Measurements from ENCODE around the gene C14orf180.
"Not testable (repeated sequence)": the region's sequence is repeated elsewhere in the genome, so short reads cannot be mapped to it uniquely, and the experiment has no call there.

DNA sequence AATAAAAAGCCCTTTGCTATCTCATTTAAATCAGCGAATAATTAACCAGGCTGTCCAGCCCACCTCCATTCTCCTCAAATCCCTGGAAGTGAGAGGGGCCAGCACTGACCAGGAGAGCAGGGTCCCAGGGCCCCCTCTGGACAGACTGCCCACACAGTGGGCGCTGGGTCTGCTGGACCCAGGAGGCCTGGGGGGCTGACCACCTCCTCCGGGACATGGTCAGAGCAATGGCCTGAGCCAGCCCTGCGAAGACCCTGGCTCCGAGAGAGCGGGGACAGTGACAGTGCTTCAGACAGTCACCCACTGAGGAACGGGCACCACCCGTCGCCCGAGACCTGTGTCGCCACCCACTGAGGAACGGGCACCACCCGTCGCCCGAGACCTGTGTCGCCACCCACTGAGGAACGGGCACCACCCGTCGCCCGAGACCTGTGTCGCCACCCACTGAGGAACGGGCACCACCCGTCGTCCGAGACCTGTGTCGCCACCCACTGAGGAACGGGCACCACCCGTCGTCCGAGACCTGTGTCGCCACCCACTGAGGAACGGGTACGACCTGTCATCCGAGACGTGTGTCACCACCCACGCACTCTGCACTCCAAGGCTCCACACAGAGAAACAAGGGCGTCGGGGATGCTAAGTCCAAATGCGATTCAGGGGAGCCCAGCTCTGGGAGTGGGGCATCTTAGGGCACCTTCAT, 57.4 kb downstream of the C14orf180 start:
- TF ChIP-seq, protein P1, sequence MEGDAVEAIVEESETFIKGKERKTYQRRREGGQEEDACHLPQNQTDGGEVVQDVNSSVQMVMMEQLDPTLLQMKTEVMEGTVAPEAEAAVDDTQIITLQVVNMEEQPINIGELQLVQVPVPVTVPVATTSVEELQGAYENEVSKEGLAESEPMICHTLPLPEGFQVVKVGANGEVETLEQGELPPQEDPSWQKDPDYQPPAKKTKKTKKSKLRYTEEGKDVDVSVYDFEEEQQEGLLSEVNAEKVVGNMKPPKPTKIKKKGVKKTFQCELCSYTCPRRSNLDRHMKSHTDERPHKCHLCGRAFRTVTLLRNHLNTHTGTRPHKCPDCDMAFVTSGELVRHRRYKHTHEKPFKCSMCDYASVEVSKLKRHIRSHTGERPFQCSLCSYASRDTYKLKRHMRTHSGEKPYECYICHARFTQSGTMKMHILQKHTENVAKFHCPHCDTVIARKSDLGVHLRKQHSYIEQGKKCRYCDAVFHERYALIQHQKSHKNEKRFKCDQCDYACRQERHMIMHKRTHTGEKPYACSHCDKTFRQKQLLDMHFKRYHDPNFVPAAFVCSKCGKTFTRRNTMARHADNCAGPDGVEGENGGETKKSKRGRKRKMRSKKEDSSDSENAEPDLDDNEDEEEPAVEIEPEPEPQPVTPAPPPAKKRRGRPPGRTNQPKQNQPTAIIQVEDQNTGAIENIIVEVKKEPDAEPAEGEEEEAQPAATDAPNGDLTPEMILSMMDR (tag by site-specific recombination; IDR thresholded peaks at IDR 0.05): not testable (repeated sequence)
- TF ChIP-seq, protein P2, sequence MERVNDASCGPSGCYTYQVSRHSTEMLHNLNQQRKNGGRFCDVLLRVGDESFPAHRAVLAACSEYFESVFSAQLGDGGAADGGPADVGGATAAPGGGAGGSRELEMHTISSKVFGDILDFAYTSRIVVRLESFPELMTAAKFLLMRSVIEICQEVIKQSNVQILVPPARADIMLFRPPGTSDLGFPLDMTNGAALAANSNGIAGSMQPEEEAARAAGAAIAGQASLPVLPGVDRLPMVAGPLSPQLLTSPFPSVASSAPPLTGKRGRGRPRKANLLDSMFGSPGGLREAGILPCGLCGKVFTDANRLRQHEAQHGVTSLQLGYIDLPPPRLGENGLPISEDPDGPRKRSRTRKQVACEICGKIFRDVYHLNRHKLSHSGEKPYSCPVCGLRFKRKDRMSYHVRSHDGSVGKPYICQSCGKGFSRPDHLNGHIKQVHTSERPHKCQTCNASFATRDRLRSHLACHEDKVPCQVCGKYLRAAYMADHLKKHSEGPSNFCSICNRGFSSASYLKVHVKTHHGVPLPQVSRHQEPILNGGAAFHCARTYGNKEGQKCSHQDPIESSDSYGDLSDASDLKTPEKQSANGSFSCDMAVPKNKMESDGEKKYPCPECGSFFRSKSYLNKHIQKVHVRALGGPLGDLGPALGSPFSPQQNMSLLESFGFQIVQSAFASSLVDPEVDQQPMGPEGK (tag by site-specific recombination; IDR thresholded peaks at IDR 0.05): not testable (repeated sequence)
- TF ChIP-seq, protein P3, sequence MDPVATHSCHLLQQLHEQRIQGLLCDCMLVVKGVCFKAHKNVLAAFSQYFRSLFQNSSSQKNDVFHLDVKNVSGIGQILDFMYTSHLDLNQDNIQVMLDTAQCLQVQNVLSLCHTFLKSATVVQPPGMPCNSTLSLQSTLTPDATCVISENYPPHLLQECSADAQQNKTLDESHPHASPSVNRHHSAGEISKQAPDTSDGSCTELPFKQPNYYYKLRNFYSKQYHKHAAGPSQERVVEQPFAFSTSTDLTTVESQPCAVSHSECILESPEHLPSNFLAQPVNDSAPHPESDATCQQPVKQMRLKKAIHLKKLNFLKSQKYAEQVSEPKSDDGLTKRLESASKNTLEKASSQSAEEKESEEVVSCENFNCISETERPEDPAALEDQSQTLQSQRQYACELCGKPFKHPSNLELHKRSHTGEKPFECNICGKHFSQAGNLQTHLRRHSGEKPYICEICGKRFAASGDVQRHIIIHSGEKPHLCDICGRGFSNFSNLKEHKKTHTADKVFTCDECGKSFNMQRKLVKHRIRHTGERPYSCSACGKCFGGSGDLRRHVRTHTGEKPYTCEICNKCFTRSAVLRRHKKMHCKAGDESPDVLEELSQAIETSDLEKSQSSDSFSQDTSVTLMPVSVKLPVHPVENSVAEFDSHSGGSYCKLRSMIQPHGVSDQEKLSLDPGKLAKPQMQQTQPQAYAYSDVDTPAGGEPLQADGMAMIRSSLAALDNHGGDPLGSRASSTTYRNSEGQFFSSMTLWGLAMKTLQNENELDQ (tag by site-specific recombination; IDR thresholded peaks at IDR 0.05; ENCODE audit: low read depth): not testable (repeated sequence)
- not testable (repeated sequence) for TF ChIP-seq ZNF114 (tag by site-specific recombination; IDR thresholded peaks at IDR 0.05); ZNF211 (tag by site-specific recombination; IDR thresholded peaks at IDR 0.05; ENCODE audit: low read depth); ZNF837 (tag by site-specific recombination; IDR thresholded peaks at IDR 0.05); ZNF768 (tag by site-specific recombination; IDR thresholded peaks at IDR 0.05); ZNF184 (tag by site-specific recombination; IDR thresholded peaks at IDR 0.05); FEZF1 (tag by site-specific recombination; IDR thresholded peaks at IDR 0.05); ZNF335 (tag by site-specific recombination; conservative IDR thresholded peaks at IDR 0.05)
